Endothelial cell of umbilical vein (primary cell): Measurements from ENCODE around the gene ASMTL. TPM values are rescaled to one million over a fixed set of nuclear protein-coding genes. Genes with fewer than 3 reads are reported as not detected.

Experiments used
- BruUV-seq: library from RNA; stranded (reverse); fragments of 400-500 nt; replicated peaks from 2 replicates; lab custom pipeline; 2021; lab: Mats Ljungman, UMichigan
- CTCF ChIA-PET: fragments of 300-600, 350-600 bp; sonication (Branson Sonifier 250); formaldehyde crosslinking; loops from one replicate; lab custom pipeline; 2021; ENCODE audit warnings: antibody characterized with exemption, inconsistent platforms; lab: Charles Lee
- POLR2A ChIA-PET: fragments of 300-600, 350-600 bp; sonication (Branson Sonifier 250); formaldehyde crosslinking; loops from one replicate; lab custom pipeline; 2021; ENCODE audit warnings: antibody characterized with exemption, inconsistent platforms; lab: Charles Lee
- DNase-seq: peaks from one replicate; pipeline ENCODE4 v3.0.0-alpha.2; 2011; ENCODE audit warnings: low read depth, low spot score
- FAIRE-seq: peaks from 2 replicates; lab custom pipeline; 2011; peaks lifted over from hg19 to GRCh38; lab: Jason Lieb, UNC
- H2AFZ ChIP-seq: 2 replicates; pipeline ENCODE4 v1.6.0; 2012; ENCODE audit warnings: low read depth, low read length, control low read depth, inconsistent platforms
- H3K27ac ChIP-seq: 2 replicates; pipeline ENCODE4 v1.5.1; 2011; ENCODE audit warnings: low read depth, mild to moderate bottlenecking, control low read depth, low read length, moderate library complexity; ENCODE audit not compliant: insufficient read depth
- H3K27me3 ChIP-seq, 2 experiments: 2 replicates each; pipeline versions ENCODE4 v1.6.0 to v1.6.1; 2011; ENCODE audit warnings: low read length in 2 of 2, mixed read lengths in 1 of 2; ENCODE audit not compliant: control insufficient read depth in 2 of 2, insufficient read depth in 2 of 2
- H3K36me3 ChIP-seq, 2 experiments: 2 replicates in 1 of 2; 3 replicates in 1 of 2; pipeline ENCODE4 v1.5.1; 2011; ENCODE audit warnings: low read length in 2 of 2, mild to moderate bottlenecking in 1 of 2, moderate library complexity in 1 of 2; ENCODE audit not compliant: control insufficient read depth in 2 of 2, insufficient read depth in 2 of 2; ENCODE audit errors: extremely low read depth in 1 of 2
- H3K4me1 ChIP-seq: 3 replicates; pipeline ENCODE4 v1.5.1; 2011; ENCODE audit warnings: mild to moderate bottlenecking, low read length; ENCODE audit not compliant: control insufficient read depth, insufficient read depth; ENCODE audit errors: extremely low read depth
- H3K4me2 ChIP-seq: 2 replicates; pipeline ENCODE4 v1.6.1; 2011; ENCODE audit warnings: low read length, control low read depth, mixed read lengths; ENCODE audit not compliant: insufficient read depth
- H3K4me3 ChIP-seq, 3 experiments: fragments of 200-600 bp in 1 of 3; sonication (generic), shearing (Covaris generic) in 1 of 3; replicated peaks in 1 of 3; 2 replicates each; pipeline ENCODE4 v1.5.1; 2011 to 2016; ENCODE audit warnings: control low read depth in 3 of 3, low read length in 3 of 3, mild to moderate bottlenecking in 2 of 3, inconsistent platforms in 1 of 3, low read depth in 1 of 3, moderate library complexity in 1 of 3; ENCODE audit not compliant: insufficient read depth in 1 of 3
- H3K79me2 ChIP-seq: 2 replicates; pipeline ENCODE4 v1.6.0; 2012; ENCODE audit warnings: low read length, inconsistent platforms; ENCODE audit not compliant: control insufficient read depth, insufficient read depth
- H3K9ac ChIP-seq: replicated peaks from 2 replicates; pipeline ENCODE3; 2011; ENCODE audit warnings: low read length, control low read depth; ENCODE audit not compliant: insufficient read depth; ENCODE audit errors: extremely low read depth
- H3K9me1 ChIP-seq: replicated peaks from 3 replicates; pipeline ENCODE4 v1.6.0; 2011; ENCODE audit warnings: mild to moderate bottlenecking, low read length; ENCODE audit not compliant: control insufficient read depth, insufficient read depth; ENCODE audit errors: extremely low read depth
- H3K9me3 ChIP-seq: replicated peaks from 2 replicates; pipeline ENCODE4 v1.5.1; 2012; ENCODE audit warnings: low read length, inconsistent platforms; ENCODE audit not compliant: control insufficient read depth, insufficient read depth
- H4K20me1 ChIP-seq: replicated peaks from 2 replicates; pipeline ENCODE3; 2011; ENCODE audit warnings: mild to moderate bottlenecking, low read length; ENCODE audit not compliant: control insufficient read depth, insufficient read depth; ENCODE audit errors: extremely low read depth
- CTCF ChIP-seq, 2 donors: IDR thresholded peaks; 1 replicate in 1 of 2; 2 replicates in 1 of 2; pipeline ENCODE4 v1.5.1; 2011; ENCODE audit warnings: low read length in 2 of 2, mild to moderate bottlenecking in 2 of 2, moderate library complexity in 2 of 2, control low read depth in 1 of 2, inconsistent platforms in 1 of 2, low read depth in 1 of 2; ENCODE audit not compliant: insufficient read depth in 1 of 2; ENCODE audit errors: extremely low read depth in 1 of 2
- EZH2 ChIP-seq: IDR thresholded peaks from 2 replicates; pipeline ENCODE4 v1.6.1; 2012; ENCODE audit warnings: borderline replicate concordance, low read depth, mild to moderate bottlenecking, moderate library complexity, low read length, inconsistent platforms; ENCODE audit not compliant: severe bottlenecking
- FOS ChIP-seq: IDR thresholded peaks from 2 replicates; pipeline ENCODE4 v1.6.1; 2011; ENCODE audit warnings: mild to moderate bottlenecking, low read length, moderate library complexity, borderline replicate concordance; ENCODE audit not compliant: insufficient read depth
- GATA2 ChIP-seq: IDR thresholded peaks from 2 replicates; pipeline ENCODE4 v1.7.0; 2011; ENCODE audit warnings: low read depth, mild to moderate bottlenecking, moderate library complexity, mixed read lengths, low read length; ENCODE audit not compliant: insufficient read length, insufficient read depth
- JUN ChIP-seq: IDR thresholded peaks from 2 replicates; pipeline ENCODE4 v1.6.1; 2011; ENCODE audit warnings: borderline replicate concordance, low read depth; ENCODE audit not compliant: insufficient read length, insufficient read depth
- MYC ChIP-seq: IDR thresholded peaks from one replicate; pipeline ENCODE4 v1.6.1; 2011; ENCODE audit warnings: mild to moderate bottlenecking, low read depth, low read length
- POLR2A ChIP-seq: IDR thresholded peaks from 2 replicates; pipeline ENCODE4 v1.6.1; 2012; ENCODE audit warnings: low read depth, mild to moderate bottlenecking, control low read depth, low read length
- POLR2AphosphoS5 ChIP-seq: IDR thresholded peaks from 2 replicates; pipeline ENCODE4 v1.6.1; 2012; ENCODE audit warnings: low read depth, mild to moderate bottlenecking, control low read depth, low read length, moderate library complexity; ENCODE audit not compliant: insufficient read depth
- dilution Hi-C: fragments of 300-500 bp; cut with MboI; formaldehyde crosslinking; loops from one replicate; pipeline ENCODE4 v1.15.0; 2019; ENCODE audit warnings: low sequenced_read_pairs; ENCODE audit not compliant: extremely low pct_ligation_motif_present
- intact Hi-C: fragments of 100-400 bp; cut with micrococcal nuclease; formaldehyde crosslinking; loops from one replicate; pipeline ENCODE4 v1.10.0; 2022
- polyA plus RNA-seq, 4 experiments: library from polyadenylated mRNA; depleted of rRNA in 3 of 4; stranded (reverse) in 3 of 4; unstranded in 1 of 4; fragments of >200 nt; gene quantifications; 2 replicates each; pipeline versions ENCODE4 v1.2.1 to v1.2.3, GENCODE V29; 2011 to 2012; ENCODE audit warnings: missing spikeins in 1 of 4
- total RNA-seq: library from RNA; stranded (reverse); gene quantifications from 2 replicates; pipeline ENCODE4 v1.2.3, GENCODE V29; 2021
- TF ChIP-seq, protein P1 (sequence below): IDR thresholded peaks from 2 replicates; pipeline ENCODE4 v1.6.1; 2011; ENCODE audit not compliant: insufficient read depth, insufficient read length

ASMTL gene
- total and polyA plus RNA-seq, 2 donors (not counting 3 experiments of a cell fraction or from before 2014, with no cell fraction given), result 27.1 to 29.9 TPM

DNA sequence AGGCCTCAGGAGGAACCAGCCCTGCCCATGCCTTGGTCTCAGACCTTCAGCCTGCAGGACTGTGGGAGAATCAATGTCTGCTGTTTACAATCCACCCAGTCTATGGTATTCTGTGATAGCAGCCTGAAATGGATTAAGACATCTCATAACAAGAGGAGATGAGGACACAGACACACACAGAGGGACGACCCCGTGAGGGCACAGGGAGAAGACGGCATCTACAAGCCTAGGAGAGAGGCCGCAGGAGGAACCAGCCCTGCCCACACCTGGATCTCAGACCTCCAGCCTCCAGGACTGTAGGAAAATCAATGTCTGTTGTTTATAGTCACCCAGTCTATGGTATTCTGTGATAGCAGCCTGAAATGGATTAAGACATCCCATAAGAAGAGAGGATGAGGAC, 64.1 kb downstream of the ASMTL start:
- Histone ChIP-seq H3K4me2 (no peak overlapping the region), H3K9me3 (no peaks in the 10 kb centered on the region), H3K4me1 (peaks cover 15% of the 10 kb centered on the region), H3K36me3 (peaks cover 31 to 55% of the 10 kb centered on the region in 2 experiments), H3K9me1 (no peaks in the 10 kb centered on the region), H3K79me2 (peaks cover 55% of the 10 kb centered on the region), H3K27me3 (no peaks in the 10 kb centered on the region), H3K27ac (no peak overlapping the region), H4K20me1 (peaks cover 3% of the 10 kb centered on the region), H3K9ac (no peak overlapping the region), H3K4me3 (no peak overlapping the region), H2AFZ (no peak overlapping the region)
- ChIA-PET CTCF (no interaction called here), POLR2A (no interaction called here)
- no TSS peak for BruUV-seq
- DNase-seq (no peak), FAIRE-seq (no peak)
- TF ChIP-seq, protein P1, sequence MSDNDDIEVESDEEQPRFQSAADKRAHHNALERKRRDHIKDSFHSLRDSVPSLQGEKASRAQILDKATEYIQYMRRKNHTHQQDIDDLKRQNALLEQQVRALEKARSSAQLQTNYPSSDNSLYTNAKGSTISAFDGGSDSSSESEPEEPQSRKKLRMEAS, result no peak
- TF ChIP-seq FOS (no peak), POLR2AphosphoS5 (no peak), POLR2A (no peak), GATA2 (no peak), MYC (no peak), EZH2 (no peak), CTCF (IDR thresholded peaks at IDR 0.05; ENCODE audit: extremely low read depth in 1 of 2, insufficient read depth in 1 of 2, low read depth in 1 of 2, low read length in 2 of 2) (no peak), JUN (no peak)
- dilution Hi-C loops (no loop called here), intact Hi-C loops (no loop called here)
